GM12872 (cell line): ENCODE measurements around the gene ZNF853.
A peak's percentile ranks its signal among the peaks of the same experiment; 100 is the strongest.

Experiments used
- CTCF ChIP-seq: IDR thresholded peaks from 3 replicates; pipeline ENCODE4 v1.5.1; 2011; ENCODE audit warnings: low read depth, mild to moderate bottlenecking, low read length, moderate library complexity; ENCODE audit not compliant: insufficient read depth

ZNF853 gene

GRCh38 chr7:6636741-6637543 is 21.5 kb downstream of the ZNF853 start, which contains the start of gene ZNF316:
Gene ZNF316 (plus strand): TSS chr7:6637318. CDS start chr7:6642410, 5,092 bp downstream.
- no peak for TF ChIP-seq CTCF

- peak; percentile 63 for TF ChIP-seq CTCF
Measured at GRCh38 chr7:6637544-6638229, 22.3 kb downstream of the ZNF853 start.

GRCh38 chr7:6639032-6639431 is 23.6 kb downstream of the ZNF853 start:
- TF ChIP-seq CTCF, result no peak

- no peak for TF ChIP-seq CTCF
Measured at GRCh38 chr7:6639627-6640026, 24.2 kb downstream of the ZNF853 start.

- TF ChIP-seq CTCF, result no peak
Measured at GRCh38 chr7:6640246-6640721, 24.9 kb downstream of the ZNF853 start.

GRCh38 chr7:6641305-6642035 is 26.1 kb downstream of the ZNF853 start:
- no peak for TF ChIP-seq CTCF
